NB4 (cell line): ENCODE measurements around the gene CUL3.
A peak's percentile ranks its signal among the peaks of the same experiment; 100 is the strongest.
"Not testable (repeated sequence)": the region's sequence is repeated elsewhere in the genome, so short reads cannot be mapped to it uniquely, and the experiment has no call there.

Experiments
- DNase-seq: peaks from one replicate; pipeline ENCODE4 v3.0.0; 2010; ENCODE audit warnings: low read depth
- H3K4me3 ChIP-seq: one replicate; pipeline ENCODE4 v1.5.1; 2011; ENCODE audit warnings: mild to moderate bottlenecking, low read depth, low read length, moderate library complexity
- MYC ChIP-seq: IDR thresholded peaks from 2 replicates; pipeline ENCODE4 v1.6.1; 2011; ENCODE audit warnings: low read depth, low read length
- POLR2A ChIP-seq: IDR thresholded peaks from 2 replicates; pipeline ENCODE4 v1.6.1; 2011; ENCODE audit warnings: mild to moderate bottlenecking; ENCODE audit not compliant: insufficient read length; ENCODE audit errors: extremely low read depth
- TF ChIP-seq, protein P1 (sequence below): IDR thresholded peaks from one replicate; pipeline ENCODE4 v1.5.1; 2012; ENCODE audit warnings: low read depth, low read length
- TF ChIP-seq, protein P2 (sequence below): IDR thresholded peaks from 2 replicates; pipeline ENCODE4 v1.6.1; 2011; ENCODE audit warnings: low read depth, low read length

CUL3 gene

DNA sequence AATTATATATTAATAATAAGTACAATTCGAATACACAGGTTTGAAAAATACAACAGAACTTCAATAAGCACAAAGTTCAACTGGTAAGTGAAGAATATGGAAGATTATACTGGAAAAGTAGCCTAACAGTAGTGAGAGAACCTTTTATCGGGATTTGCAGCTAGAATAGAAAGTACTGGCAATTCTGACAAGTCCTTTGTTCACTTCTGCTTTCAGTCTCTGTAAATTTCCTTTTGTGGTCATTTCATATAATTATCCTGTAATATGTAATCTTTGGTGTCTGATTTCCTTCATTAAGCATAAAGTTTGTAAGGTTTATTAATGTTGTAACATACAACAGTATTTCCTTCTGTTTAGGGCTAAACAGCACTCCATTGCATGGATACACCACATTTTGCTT, 67.2 kb downstream of the CUL3 start:
- no peak overlapping the region for H3K4me3 ChIP-seq
- peak; percentile 32 for DNase-seq
- TF ChIP-seq POLR2A: no peak
- TF ChIP-seq, protein P1, sequence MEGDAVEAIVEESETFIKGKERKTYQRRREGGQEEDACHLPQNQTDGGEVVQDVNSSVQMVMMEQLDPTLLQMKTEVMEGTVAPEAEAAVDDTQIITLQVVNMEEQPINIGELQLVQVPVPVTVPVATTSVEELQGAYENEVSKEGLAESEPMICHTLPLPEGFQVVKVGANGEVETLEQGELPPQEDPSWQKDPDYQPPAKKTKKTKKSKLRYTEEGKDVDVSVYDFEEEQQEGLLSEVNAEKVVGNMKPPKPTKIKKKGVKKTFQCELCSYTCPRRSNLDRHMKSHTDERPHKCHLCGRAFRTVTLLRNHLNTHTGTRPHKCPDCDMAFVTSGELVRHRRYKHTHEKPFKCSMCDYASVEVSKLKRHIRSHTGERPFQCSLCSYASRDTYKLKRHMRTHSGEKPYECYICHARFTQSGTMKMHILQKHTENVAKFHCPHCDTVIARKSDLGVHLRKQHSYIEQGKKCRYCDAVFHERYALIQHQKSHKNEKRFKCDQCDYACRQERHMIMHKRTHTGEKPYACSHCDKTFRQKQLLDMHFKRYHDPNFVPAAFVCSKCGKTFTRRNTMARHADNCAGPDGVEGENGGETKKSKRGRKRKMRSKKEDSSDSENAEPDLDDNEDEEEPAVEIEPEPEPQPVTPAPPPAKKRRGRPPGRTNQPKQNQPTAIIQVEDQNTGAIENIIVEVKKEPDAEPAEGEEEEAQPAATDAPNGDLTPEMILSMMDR: no peak
- TF ChIP-seq, protein P2, sequence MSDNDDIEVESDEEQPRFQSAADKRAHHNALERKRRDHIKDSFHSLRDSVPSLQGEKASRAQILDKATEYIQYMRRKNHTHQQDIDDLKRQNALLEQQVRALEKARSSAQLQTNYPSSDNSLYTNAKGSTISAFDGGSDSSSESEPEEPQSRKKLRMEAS: no peak
- TF ChIP-seq MYC: no peak

DNA sequence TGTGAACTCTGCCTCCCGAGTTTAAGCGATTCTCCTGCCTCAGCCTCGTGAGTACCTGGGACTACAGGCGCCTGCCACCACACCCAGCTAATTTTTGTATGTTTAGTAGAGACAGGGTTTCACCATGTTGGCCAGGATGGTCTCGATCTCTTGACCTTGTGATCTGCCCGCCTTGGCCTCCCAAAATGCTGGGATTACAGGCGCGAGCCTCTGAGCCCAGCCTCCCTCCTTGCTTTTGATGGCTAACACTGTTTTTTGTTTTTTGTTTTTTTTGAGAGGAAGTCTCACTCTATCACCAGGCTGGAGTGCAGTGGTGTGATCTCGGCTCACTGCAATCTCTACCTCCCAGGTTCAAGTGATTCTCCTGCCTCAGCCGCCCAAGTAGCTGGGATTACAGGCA, 68.8 kb downstream of the CUL3 start:
- H3K4me3 ChIP-seq, DNase-seq: not testable (repeated sequence)

DNA sequence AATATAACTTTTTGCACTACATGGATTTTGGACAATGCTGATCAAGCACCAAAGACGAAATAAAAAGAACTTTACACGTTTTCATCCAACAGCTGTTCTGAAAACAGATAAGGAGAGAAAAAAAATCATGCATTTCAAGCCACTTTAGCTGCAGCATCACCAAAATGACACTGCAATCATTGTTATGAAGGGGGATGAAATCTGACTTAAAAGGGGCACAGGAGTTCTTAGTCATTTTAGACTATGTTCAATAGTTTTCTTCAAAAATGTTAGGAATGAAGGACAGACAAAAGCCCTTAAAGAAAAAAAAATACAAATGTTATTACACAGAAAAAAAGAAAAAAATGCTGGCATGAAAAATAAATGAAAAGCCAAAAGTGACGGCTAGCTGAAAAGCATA, 71.2 kb downstream of the CUL3 start:
- TF ChIP-seq MYC: no peak
- TF ChIP-seq, protein P1: no peak
- no peak for TF ChIP-seq POLR2A
- no peak for DNase-seq
- H3K4me3 ChIP-seq: no peak overlapping the region

DNA sequence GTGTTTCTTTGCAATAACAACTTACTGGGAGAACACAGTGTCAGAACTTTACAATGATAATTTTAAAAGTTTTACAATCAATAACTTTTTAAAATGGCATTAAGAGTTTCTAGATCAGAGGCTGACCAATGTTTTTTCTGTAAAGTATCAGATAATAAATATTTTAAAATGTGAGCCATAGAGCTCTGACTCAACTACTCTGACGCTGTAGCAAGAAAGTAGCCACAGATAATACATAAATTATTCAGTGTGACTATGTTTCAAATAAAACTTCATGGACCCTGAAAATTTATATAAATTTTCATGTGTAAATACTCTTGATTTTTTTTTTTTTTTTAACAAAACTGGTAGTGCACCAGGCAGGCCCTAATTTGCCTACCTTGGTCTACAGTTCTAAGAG, 77.4 kb downstream of the CUL3 start:
- TF ChIP-seq, protein P1: no peak
- TF ChIP-seq POLR2A (no peak), MYC (no peak)
- no peak for DNase-seq
- no peak overlapping the region for H3K4me3 ChIP-seq

DNA sequence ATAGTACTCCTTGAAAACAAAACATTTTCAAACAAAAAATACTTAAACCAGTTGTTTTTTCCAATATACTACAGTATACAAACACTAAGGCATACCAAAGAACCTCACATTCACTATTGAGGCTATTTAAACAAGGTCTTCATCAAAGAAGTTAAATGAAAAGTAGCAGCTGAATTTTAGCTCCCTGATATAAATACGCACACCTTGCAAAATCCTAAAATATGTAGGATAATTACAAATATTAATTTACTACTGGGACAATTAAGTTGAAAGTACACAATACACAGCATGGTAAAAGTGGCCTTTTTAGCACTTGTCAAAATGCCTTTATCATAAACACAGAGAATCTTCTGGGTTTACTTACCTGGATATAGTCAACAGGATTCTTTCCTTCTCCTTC, 78.7 kb downstream of the CUL3 start:
- DNase-seq: no peak
- H3K4me3 ChIP-seq: no peak overlapping the region
- TF ChIP-seq, protein P2: no peak
- TF ChIP-seq, protein P1: no peak
- TF ChIP-seq POLR2A (no peak), MYC (no peak)

DNA sequence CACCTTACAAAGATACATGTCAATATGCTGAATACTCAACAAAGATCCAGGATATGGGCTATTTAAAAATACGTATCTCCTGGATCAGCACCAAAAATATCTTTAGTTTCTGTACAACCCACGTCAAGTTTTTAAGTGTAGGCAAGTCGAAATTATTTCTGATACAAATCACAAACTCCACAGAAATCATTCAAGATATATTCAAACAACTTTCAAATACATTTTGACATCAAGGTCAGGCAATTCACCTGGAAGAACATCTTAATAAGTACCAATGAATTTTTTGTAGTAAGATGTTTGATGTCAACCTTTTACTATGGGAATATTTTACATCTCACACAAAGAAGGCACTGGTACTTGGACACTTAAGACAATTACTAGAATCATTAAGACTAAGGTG, 86.2 kb downstream of the CUL3 start:
- no peak for DNase-seq

DNA sequence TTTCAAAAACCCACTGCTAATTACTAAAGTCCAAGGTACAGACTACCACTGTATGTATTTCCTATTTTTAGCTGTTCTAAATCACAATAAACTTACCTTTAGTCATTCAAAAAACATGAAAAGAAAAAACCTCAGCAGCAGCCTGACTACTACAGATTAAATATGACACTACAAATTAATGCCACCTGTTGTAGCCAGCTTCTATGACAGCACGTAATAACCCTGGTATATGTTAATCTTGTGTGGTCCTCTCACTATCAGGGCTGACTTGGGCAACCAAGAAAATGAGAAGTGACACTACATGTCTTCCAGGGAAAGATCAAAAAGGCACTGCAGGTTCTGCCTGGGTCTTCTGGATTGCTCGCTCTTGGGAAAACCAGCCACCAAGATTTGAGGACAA, 92.6 kb downstream of the CUL3 start:
- no peak for DNase-seq
- TF ChIP-seq, protein P1: no peak
- TF ChIP-seq POLR2A: no peak
- H3K4me3 ChIP-seq: no peak overlapping the region

More for the DNA sequence above, 86.2 kb downstream of the CUL3 start:
- TF ChIP-seq, protein P1: no peak
- TF ChIP-seq POLR2A (no peak), MYC (no peak)
- no peak overlapping the region for H3K4me3 ChIP-seq

DNA sequence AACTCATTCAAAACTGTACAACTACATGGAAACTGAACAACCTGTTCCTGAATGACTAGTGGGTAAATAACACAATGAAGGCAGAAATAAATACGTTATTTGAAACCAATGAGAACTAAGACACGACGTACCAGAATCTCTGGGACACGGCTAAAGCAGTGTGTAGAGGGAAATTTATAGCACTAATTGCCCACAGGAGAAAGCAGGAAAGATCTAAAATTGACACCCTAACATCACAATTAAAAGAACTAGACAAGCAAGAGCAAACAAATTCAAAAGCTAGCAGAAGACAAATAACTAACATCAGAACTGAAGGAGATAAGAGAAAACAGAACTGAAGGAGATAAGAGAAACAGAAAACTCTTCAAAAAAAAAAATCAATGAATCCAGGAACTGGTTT, 97.2 kb downstream of the CUL3 start:
- not testable (repeated sequence) for H3K4me3 ChIP-seq, DNase-seq

DNA sequence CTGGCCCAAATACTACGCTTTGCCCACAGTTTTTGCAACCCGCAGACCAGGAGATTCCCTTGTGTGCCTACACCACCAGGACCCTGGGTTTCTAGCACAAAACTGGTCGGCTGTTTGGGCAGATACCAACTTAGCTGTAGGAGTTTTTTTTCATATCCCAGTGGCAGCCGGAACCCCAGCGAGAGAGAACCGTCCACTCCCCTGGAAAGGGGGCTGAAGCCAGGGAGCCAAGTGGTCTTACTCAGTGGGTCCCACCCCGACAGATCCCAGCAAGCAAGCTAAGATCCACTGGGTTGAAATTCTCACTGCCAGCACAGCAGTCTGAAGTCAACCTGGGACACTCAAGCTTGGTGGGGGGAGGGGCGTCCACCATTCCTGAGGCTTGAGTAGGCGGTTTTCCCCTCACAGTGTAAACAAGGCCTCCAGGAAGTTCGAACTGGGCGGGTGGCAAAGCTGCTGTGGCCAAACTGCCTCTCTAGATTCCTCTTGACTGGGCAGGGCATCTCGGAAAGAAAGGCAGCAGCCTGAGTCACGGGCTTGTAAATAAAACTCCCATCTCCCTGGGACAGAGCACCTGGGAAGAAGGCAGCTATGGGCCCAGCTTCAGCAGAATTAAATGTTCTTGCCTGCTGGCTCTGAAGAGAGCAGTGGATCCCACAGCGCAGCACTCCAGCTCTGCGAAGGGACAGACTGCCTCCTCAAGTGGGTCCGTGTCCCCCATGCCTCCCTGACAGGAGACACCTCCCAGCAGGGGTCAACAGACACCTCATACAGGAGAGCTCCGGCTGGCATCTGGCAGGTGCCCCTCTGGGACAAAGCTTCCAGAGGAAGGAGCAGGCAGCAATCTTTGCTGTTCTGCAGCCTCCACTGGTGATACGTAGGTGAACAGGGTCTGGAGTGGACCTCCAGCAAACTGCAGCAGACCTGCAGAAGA, 99.8 kb downstream of the CUL3 start:
- H3K4me3 ChIP-seq, DNase-seq: not testable (repeated sequence)
